Measurements from ENCODE around the gene SFT2D3. TPM values are rescaled to one million over a fixed set of nuclear protein-coding genes. Genes with fewer than 3 reads are reported as not detected.

Gene SFT2D3
- total RNA-seq, 1 experiment from 2014 or later = 5.6 TPM

GRCh38 chr2:127661949-127662510 is 39.3 kb upstream of the SFT2D3 start:
- no TSS peak for BruUV-seq (replicated peaks)
- TF ChIP-seq REST (IDR thresholded peaks at IDR 0.05; ENCODE audit: insufficient read depth in 1 of 2, low read depth in 2 of 2, low read length in 1 of 2) = no peak
- TF ChIP-seq TCF7L2 (IDR thresholded peaks at IDR 0.05; ENCODE audit: low read depth, low read length) = no peak
- no peak for TF ChIP-seq CTCF (IDR thresholded peaks at IDR 0.05)
- no peak for TF ChIP-seq POLR2AphosphoS5 (IDR thresholded peaks at IDR 0.05; ENCODE audit: low read depth, low read length)
- no peak for TF ChIP-seq SIN3A (IDR thresholded peaks at IDR 0.05; ENCODE audit: borderline replicate concordance, insufficient read depth, low read depth, low read length)
- no peaks in the 10 kb centered on the region for H3K9me3 ChIP-seq (ENCODE audit: control insufficient read depth, insufficient read depth, low read depth, low read length)
- H3K27ac ChIP-seq (ENCODE audit: low read length) = no peak overlapping the region
- no peaks in the 10 kb centered on the region for H3K4me1 ChIP-seq (ENCODE audit: control insufficient read depth, insufficient read depth, low read length)
- DNase-seq (ENCODE audit: low read depth, low spot score) = no peak
- ATAC-seq = no peak
- H3K27me3 ChIP-seq (ENCODE audit: control insufficient read depth, insufficient read depth, low read length) = no peaks in the 10 kb centered on the region
- intact Hi-C loops (cut with micrococcal nuclease; ENCODE audit: unreplicated experiment) = no loop called here
- POLR2A ChIA-PET = no interaction called here
- H3K4me3 ChIP-seq (ENCODE audit: low read depth in 2 of 2, low read length in 2 of 2) = no peak overlapping the region
- CTCF ChIA-PET = no interaction called here
- H3K36me3 ChIP-seq (ENCODE audit: control insufficient read depth, insufficient read depth, low read length) = no peaks in the 10 kb centered on the region
- in situ Hi-C loops (cut with HindIII; ENCODE audit: low pct_unique_long_range_greater_than_20kb, low sequenced_read_pairs) = no loop called here

GRCh38 chr2:127662937-127663565 is 38.2 kb upstream of the SFT2D3 start:
- ATAC-seq = no peak
- H3K27ac ChIP-seq (ENCODE audit: low read length) = no peak overlapping the region
- no peaks in the 10 kb centered on the region for H3K4me1 ChIP-seq (ENCODE audit: control insufficient read depth, insufficient read depth, low read length)
- CTCF ChIA-PET = no interaction called here
- in situ Hi-C loops (cut with HindIII; ENCODE audit: low pct_unique_long_range_greater_than_20kb, low sequenced_read_pairs) = no loop called here
- intact Hi-C loops (cut with micrococcal nuclease; ENCODE audit: unreplicated experiment) = no loop called here
- no TSS peak for BruUV-seq (replicated peaks)
- H3K36me3 ChIP-seq (ENCODE audit: control insufficient read depth, insufficient read depth, low read length) = no peaks in the 10 kb centered on the region
- no peak for DNase-seq (ENCODE audit: low read depth, low spot score)
- POLR2A ChIA-PET = interaction anchor here (0.7 kb wide), 1 partner anchor 47 kb away, joined by 3 read pairs; no protein-coding TSS in a partner anchor
- TF ChIP-seq REST (IDR thresholded peaks at IDR 0.05; ENCODE audit: insufficient read depth in 1 of 2, low read depth in 2 of 2, low read length in 1 of 2) = no peak
- 0 out of 2 replicates have a peak, but pooled peaks cover 2% of the 10 kb centered on the region for H3K27me3 ChIP-seq (ENCODE audit: control insufficient read depth, insufficient read depth, low read length)
- H3K9me3 ChIP-seq (ENCODE audit: control insufficient read depth, insufficient read depth, low read depth, low read length) = no peaks in the 10 kb centered on the region
- no peak overlapping the region for H3K4me3 ChIP-seq (ENCODE audit: low read depth in 2 of 2, low read length in 2 of 2)
